ENCODE measurements around the gene IGBP1. TPM values are rescaled to one million over a fixed set of nuclear protein-coding genes. Genes with fewer than 3 reads are reported as not detected.

The IGBP1 gene
- total RNA-seq, 1 donor: 58.7 TPM

DNA sequence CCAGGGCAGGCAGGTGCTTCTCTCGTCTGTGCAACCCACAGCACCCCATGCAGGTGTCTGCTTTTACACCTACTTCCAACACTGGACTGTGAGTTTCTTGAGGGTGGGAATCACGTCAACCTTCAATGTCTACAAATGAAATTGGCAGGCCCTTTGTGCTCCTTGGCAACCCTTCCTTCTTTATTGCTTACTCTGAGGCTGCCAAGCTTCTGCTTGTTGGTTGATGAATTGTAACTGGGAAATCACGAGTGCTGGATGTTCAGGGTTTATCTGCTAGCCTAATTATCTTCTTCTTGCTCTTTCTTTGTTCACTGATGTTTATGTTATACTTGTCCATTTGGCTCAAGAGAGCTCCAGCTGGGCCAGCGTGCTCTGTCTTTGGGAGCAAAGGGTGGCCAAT, 41.5 kb downstream of the IGBP1 start:
- TF ChIP-seq, protein P1, sequence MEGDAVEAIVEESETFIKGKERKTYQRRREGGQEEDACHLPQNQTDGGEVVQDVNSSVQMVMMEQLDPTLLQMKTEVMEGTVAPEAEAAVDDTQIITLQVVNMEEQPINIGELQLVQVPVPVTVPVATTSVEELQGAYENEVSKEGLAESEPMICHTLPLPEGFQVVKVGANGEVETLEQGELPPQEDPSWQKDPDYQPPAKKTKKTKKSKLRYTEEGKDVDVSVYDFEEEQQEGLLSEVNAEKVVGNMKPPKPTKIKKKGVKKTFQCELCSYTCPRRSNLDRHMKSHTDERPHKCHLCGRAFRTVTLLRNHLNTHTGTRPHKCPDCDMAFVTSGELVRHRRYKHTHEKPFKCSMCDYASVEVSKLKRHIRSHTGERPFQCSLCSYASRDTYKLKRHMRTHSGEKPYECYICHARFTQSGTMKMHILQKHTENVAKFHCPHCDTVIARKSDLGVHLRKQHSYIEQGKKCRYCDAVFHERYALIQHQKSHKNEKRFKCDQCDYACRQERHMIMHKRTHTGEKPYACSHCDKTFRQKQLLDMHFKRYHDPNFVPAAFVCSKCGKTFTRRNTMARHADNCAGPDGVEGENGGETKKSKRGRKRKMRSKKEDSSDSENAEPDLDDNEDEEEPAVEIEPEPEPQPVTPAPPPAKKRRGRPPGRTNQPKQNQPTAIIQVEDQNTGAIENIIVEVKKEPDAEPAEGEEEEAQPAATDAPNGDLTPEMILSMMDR (IDR thresholded peaks at IDR 0.05; ENCODE audit: insufficient read depth, low read depth, low read length): no peak
- no peak for DNase-seq (ENCODE audit: low read depth)
- H3K4me3 ChIP-seq (ENCODE audit: low read depth, low read length): no peak overlapping the region

DNA sequence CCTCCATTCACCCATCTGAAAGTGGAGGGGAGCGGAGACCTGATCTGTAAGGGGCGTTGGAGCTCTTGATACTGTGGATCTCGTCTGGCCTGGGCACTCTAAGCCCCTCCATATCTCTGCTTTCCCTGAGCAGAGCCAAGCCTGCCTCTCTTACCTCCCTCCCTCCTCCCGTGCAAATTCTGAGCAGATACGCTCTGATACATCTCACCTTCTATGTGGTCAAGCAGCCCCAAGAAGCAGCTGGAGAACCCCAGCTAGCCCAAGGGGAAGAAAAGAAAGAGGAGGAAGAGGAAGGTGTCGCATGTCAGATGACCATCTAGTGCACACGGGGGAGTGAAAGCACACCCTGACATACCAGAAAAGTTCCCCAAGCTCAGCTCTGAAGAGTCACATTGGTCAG, 42.1 kb downstream of the IGBP1 start:
- no peak for DNase-seq (ENCODE audit: low read depth)
- TF ChIP-seq, protein P1 (IDR thresholded peaks at IDR 0.05; ENCODE audit: insufficient read depth, low read depth, low read length): no peak
- H3K4me3 ChIP-seq (ENCODE audit: low read depth, low read length): no peak overlapping the region

DNA sequence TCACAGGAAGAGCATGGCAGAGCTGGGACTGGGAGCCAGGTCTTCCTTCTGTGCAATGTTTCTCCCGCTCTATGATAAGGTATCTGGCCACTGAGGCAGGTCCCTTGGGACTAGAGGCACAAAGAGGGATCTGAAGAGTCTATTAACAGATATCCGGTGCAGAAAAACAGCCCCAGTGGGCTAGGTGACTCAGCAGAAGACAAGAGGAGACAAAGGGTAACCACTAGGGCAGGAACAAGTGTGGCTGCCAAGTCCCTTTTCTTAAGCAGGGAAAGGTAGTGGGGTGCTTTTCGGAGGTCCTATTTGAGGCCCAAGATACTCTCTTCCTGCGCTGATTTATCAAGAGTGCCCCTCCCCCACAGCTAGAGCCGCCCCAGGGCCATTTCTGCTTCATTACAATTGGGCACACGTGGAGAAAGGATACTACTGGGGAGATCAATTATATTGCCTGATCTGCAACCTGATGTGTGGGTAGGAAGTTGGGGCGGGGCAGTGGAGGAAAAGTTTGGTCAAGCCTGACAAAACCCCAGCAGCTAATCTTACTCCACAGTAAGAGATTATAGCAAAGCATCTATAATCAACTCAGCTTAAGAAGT, 43.8 kb downstream of the IGBP1 start, which contains the start of gene DGAT2L6:
TSS of gene DGAT2L6 (plus strand) at position 546 of the 596 bp plus-strand sequence. CDS start 100 bp downstream, outside the sequence.
- no peak within 1 kb of the TSS for H3K4me3 ChIP-seq (ENCODE audit: low read depth, low read length)
- TF ChIP-seq, protein P1 (IDR thresholded peaks at IDR 0.05; ENCODE audit: insufficient read depth, low read depth, low read length): no peak
- no peak for DNase-seq (ENCODE audit: low read depth)

- no peak overlapping the region for H3K4me3 ChIP-seq (ENCODE audit: low read depth, low read length)
- no peak for DNase-seq (ENCODE audit: low read depth)
- TF ChIP-seq, protein P1 (IDR thresholded peaks at IDR 0.05; ENCODE audit: insufficient read depth, low read depth, low read length): no peak
Measured at GRCh38 chrX:70183091-70183490, 49.8 kb downstream of the IGBP1 start.

- DNase-seq (ENCODE audit: low read depth): no peak
- TF ChIP-seq, protein P1 (IDR thresholded peaks at IDR 0.05; ENCODE audit: insufficient read depth, low read depth, low read length): no peak
- no peak overlapping the region for H3K4me3 ChIP-seq (ENCODE audit: low read depth, low read length)
Measured at GRCh38 chrX:70190225-70190624, 57.0 kb downstream of the IGBP1 start.

- H3K4me3 ChIP-seq (ENCODE audit: low read depth, low read length): no peak overlapping the region
- DNase-seq (ENCODE audit: low read depth): peak; percentile 49
- TF ChIP-seq, protein P1 (IDR thresholded peaks at IDR 0.05; ENCODE audit: insufficient read depth, low read depth, low read length): peak; percentile 70
Measured at GRCh38 chrX:70196961-70197720, 63.9 kb downstream of the IGBP1 start.

All from fibroblast of villous mesenchyme (primary cell).